Measurements from ENCODE around the gene CAMK2D.

DNA sequence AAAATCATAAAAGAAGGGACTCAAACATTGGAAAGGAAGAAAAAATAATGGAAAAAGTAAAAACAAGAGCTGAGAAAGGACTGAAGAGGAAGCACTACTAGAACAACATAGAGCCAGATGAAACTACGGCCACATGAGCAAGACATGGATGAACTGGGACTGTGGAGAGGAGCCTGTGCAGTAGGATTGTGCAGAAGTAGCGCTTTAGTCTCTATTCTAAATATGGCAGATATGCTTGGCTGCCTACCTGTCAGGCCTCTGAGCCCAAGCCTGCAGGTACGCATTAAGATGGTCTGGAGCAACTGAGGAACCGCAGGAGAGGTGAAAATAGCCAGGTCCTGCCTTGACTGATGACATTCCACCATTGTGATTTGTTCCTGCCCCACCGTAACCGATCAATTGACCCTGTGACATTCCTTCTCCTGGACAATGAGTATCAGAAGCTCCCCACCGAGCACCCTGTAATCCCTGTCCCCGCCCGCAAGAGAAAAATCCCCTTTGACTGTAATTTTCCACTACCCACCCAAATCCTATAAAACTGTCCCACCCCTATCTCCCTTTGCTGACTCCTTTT lies 154.3 kb downstream of the CAMK2D start:
- TF ChIP-seq POLR2AphosphoS5 (IDR thresholded peaks at IDR 0.05; ENCODE audit: borderline replicate concordance, low read depth, low read length), result no peak
- no peak for TF ChIP-seq EZH2 (IDR thresholded peaks at IDR 0.05)
- TF ChIP-seq FOXP2 (optimal IDR thresholded peaks at IDR 0.05; ENCODE audit: control extremely low read depth, extremely low read length, insufficient read depth), result no peak
